IMR-90 (cell line): ENCODE data around the gene BSCL2. TPM values are rescaled to one million over a fixed set of nuclear protein-coding genes. Genes with fewer than 3 reads are reported as not detected.

Source experiments
- ATAC-seq: fragments of 200-7000 bp; cut with Tn5 transposase; 2 replicates; pipeline ENCODE4 v1.9.1; 2020; ENCODE audit warnings: low read depth, mild to moderate bottlenecking, moderate library complexity
- BruUV-seq: library from RNA; stranded (reverse); fragments of 400-500 nt; replicated peaks from 2 replicates; lab custom pipeline; 2021; lab: Mats Ljungman, UMichigan
- CTCF ChIA-PET: fragments of 300-600 bp; formaldehyde crosslinking; extraction: SDS; loops from one replicate; lab custom pipeline; 2021; ENCODE audit warnings: antibody characterized with exemption; lab: Yijun Ruan, JAX
- POLR2A ChIA-PET: fragments of 300-600 bp; sonication (Branson Sonifier 250); formaldehyde crosslinking; loops from one replicate; lab custom pipeline; 2022; ENCODE audit warnings: antibody characterized with exemption; ENCODE audit not compliant: unreplicated experiment; lab: Charles Lee
- DNase-seq: peaks from one replicate; pipeline ENCODE4 v3.0.0; 2013
- H2AFZ ChIP-seq: replicated peaks from 2 replicates; pipeline ENCODE3; 2013; ENCODE audit warnings: low read length, mild to moderate bottlenecking; ENCODE audit not compliant: poor library complexity
- H2AK5ac ChIP-seq: 2 replicates; pipeline ENCODE4 v1.6.1; 2013; ENCODE audit warnings: low read depth, low read length, inconsistent platforms
- H2AK9ac ChIP-seq: replicated peaks from 2 replicates; pipeline ENCODE3; 2013; ENCODE audit warnings: mild to moderate bottlenecking, low read depth, low read length, moderate library complexity; ENCODE audit not compliant: poor library complexity
- H2BK120ac ChIP-seq: 2 replicates; pipeline ENCODE4 v1.6.1; 2013; ENCODE audit warnings: low read depth, low read length, inconsistent platforms
- H2BK15ac ChIP-seq: 3 replicates; pipeline ENCODE4 v1.6.1; 2013; ENCODE audit warnings: low read depth, low read length, inconsistent platforms
- H2BK20ac ChIP-seq: 2 replicates; pipeline ENCODE4 v1.6.1; 2013; ENCODE audit warnings: low read depth, mild to moderate bottlenecking, inconsistent platforms, low read length, moderate library complexity
- H2BK5ac ChIP-seq: 2 replicates; pipeline ENCODE4 v1.6.1; 2013; ENCODE audit warnings: mild to moderate bottlenecking, low read depth, low read length, inconsistent platforms; ENCODE audit not compliant: poor library complexity, severe bottlenecking
- H3K14ac ChIP-seq: replicated peaks from 2 replicates; pipeline ENCODE4 v1.6.1; 2013; ENCODE audit warnings: low read depth, low read length, inconsistent platforms
- H3K18ac ChIP-seq: 2 replicates; pipeline ENCODE4 v1.6.1; 2013; ENCODE audit warnings: low read depth, low read length, control low read depth
- H3K23ac ChIP-seq: 2 replicates; pipeline ENCODE4 v1.6.1; 2013; ENCODE audit warnings: low read depth, low read length, inconsistent platforms
- H3K27ac ChIP-seq: 2 replicates; pipeline ENCODE4 v1.5.1; 2013; ENCODE audit warnings: mild to moderate bottlenecking, control low read depth, low read length; ENCODE audit not compliant: insufficient read depth
- H3K27me3 ChIP-seq: 2 replicates; pipeline ENCODE4 v1.6.1; 2013; ENCODE audit warnings: low read length; ENCODE audit not compliant: control insufficient read depth, insufficient read depth
- H3K36me3 ChIP-seq: 2 replicates; pipeline ENCODE4 v1.6.1; 2013; ENCODE audit warnings: low read length, mixed read lengths; ENCODE audit not compliant: control insufficient read depth, insufficient read depth
- H3K4ac ChIP-seq: 2 replicates; pipeline ENCODE4 v1.6.1; 2013; ENCODE audit warnings: low read depth, low read length, inconsistent platforms
- H3K4me1 ChIP-seq: 2 replicates; pipeline ENCODE4 v1.6.1; 2013; ENCODE audit warnings: low read length, mixed read lengths; ENCODE audit not compliant: control insufficient read depth, insufficient read depth
- H3K4me2 ChIP-seq: 2 replicates; pipeline ENCODE4 v1.6.1; 2013; ENCODE audit warnings: low read depth, mild to moderate bottlenecking, control low read depth, low read length, moderate library complexity
- H3K4me3 ChIP-seq: 2 replicates; pipeline ENCODE4 v1.5.1; 2013; ENCODE audit warnings: low read depth, mild to moderate bottlenecking, control low read depth, low read length, moderate library complexity; ENCODE audit not compliant: insufficient read depth
- H3K56ac ChIP-seq: 2 replicates; pipeline ENCODE4 v1.6.1; 2013; ENCODE audit warnings: low read length, inconsistent platforms; ENCODE audit not compliant: insufficient read depth; ENCODE audit errors: extremely low read depth
- H3K79me1 ChIP-seq, 2 experiments: 2 replicates each; pipeline ENCODE4 v1.6.1; 2013; ENCODE audit warnings: low read length in 2 of 2, inconsistent platforms in 1 of 2, low read depth in 1 of 2
- H3K9ac ChIP-seq: 2 replicates; pipeline ENCODE4 v1.6.1; 2013; ENCODE audit warnings: low read depth, low read length, control low read depth
- H3K9me1 ChIP-seq: 2 replicates; pipeline ENCODE4 v1.6.1; 2013; ENCODE audit warnings: low read length, inconsistent platforms; ENCODE audit not compliant: insufficient read depth
- H3K9me3 ChIP-seq: 2 replicates; pipeline ENCODE4 v1.6.1; 2013; ENCODE audit warnings: low read length; ENCODE audit not compliant: control insufficient read depth, insufficient read depth
- H4K20me1 ChIP-seq: 2 replicates; pipeline ENCODE4 v1.6.1; 2013; ENCODE audit warnings: low read length, inconsistent platforms; ENCODE audit not compliant: insufficient read depth
- H4K5ac ChIP-seq: 2 replicates; pipeline ENCODE4 v1.6.1; 2013; ENCODE audit warnings: mild to moderate bottlenecking, low read depth, low read length, control low read depth
- H4K8ac ChIP-seq, 2 experiments: 2 replicates each; pipeline ENCODE4 v1.6.1; 2013; ENCODE audit warnings: low read depth in 2 of 2, low read length in 2 of 2, control low read depth in 1 of 2, inconsistent platforms in 1 of 2
- H4K91ac ChIP-seq: 2 replicates; pipeline ENCODE4 v1.6.1; 2013; ENCODE audit warnings: low read depth, low read length, inconsistent platforms; ENCODE audit not compliant: insufficient read depth
- CEBPB ChIP-seq: IDR thresholded peaks from 2 replicates; pipeline ENCODE4 v1.6.1; 2012; ENCODE audit warnings: low read depth, low read length, improper control_type of control experiment
- FOS ChIP-seq: fragments of 150-350 bp; IDR thresholded peaks from 2 replicates; pipeline ENCODE4 v1.6.1; 2016; ENCODE audit warnings: low read depth, low read length
- MAFK ChIP-seq: IDR thresholded peaks from 2 replicates; pipeline ENCODE4 v1.6.1; 2012; ENCODE audit warnings: low read depth, low read length, improper control_type of control experiment
- MAZ ChIP-seq: IDR thresholded peaks from 2 replicates; pipeline ENCODE4 v1.6.1; 2012; ENCODE audit warnings: low read depth, mild to moderate bottlenecking, low read length, improper control_type of control experiment, moderate library complexity, borderline replicate concordance
- NFE2L2 ChIP-seq: fragments of 150-350 bp; IDR thresholded peaks from 2 replicates; pipeline ENCODE4 v1.6.1; 2016; ENCODE audit warnings: low read depth, mild to moderate bottlenecking, low read length
- POLR2A ChIP-seq: IDR thresholded peaks from 2 replicates; pipeline ENCODE4 v1.6.1; 2012; ENCODE audit warnings: mild to moderate bottlenecking, low read depth, low read length
- WGBS, 2 experiments: methylation state at CpG; one replicate each; pipeline versions ENCODE4 v1.1.5 to v1.1.7; 2013; ENCODE audit warnings: missing lambda C conversion rate in 2 of 2; ENCODE audit not compliant: insufficient read length in 1 of 2; ENCODE audit errors: extremely low coverage in 2 of 2; 5-methylcytosine and 5-hydroxymethylcytosine counted together
- dilution Hi-C: fragments of 300-500 bp; cut with HindIII; formaldehyde crosslinking; loops from one replicate; pipeline ENCODE4 v1.14.3; 2018; ENCODE audit warnings: low sequenced_read_pairs; ENCODE audit not compliant: unreplicated experiment
- in situ Hi-C: fragments of 300-500 bp; cut with MboI; formaldehyde crosslinking; loops from 3 replicates; pipeline ENCODE4 v1.14.3; 2019; ENCODE audit warnings: low sequenced_read_pairs, inconsistent platforms, mixed read lengths
- intact Hi-C: fragments of 100-400 bp; cut with micrococcal nuclease; formaldehyde crosslinking; loops from 2 replicates; pipeline ENCODE4 v1.10.0; 2022
- polyA plus RNA-seq, 3 experiments: library from polyadenylated mRNA; depleted of rRNA; stranded (reverse); fragments of >200 nt; gene quantifications; 2 replicates each; pipeline ENCODE4 v1.2.3, GENCODE V29; 2012; ENCODE audit warnings: low replicate concordance in 1 of 3
- total RNA-seq: library from RNA; depleted of rRNA; stranded (reverse); fragments of >200 nt; gene quantifications from 2 replicates; pipeline ENCODE4 v1.2.3, GENCODE V29; 2012

The BSCL2 gene
- total and polyA plus RNA-seq, 2 of the 4 experiments (the other 2 are of a cell fraction), result 26.2 to 47.1 TPM

DNA sequence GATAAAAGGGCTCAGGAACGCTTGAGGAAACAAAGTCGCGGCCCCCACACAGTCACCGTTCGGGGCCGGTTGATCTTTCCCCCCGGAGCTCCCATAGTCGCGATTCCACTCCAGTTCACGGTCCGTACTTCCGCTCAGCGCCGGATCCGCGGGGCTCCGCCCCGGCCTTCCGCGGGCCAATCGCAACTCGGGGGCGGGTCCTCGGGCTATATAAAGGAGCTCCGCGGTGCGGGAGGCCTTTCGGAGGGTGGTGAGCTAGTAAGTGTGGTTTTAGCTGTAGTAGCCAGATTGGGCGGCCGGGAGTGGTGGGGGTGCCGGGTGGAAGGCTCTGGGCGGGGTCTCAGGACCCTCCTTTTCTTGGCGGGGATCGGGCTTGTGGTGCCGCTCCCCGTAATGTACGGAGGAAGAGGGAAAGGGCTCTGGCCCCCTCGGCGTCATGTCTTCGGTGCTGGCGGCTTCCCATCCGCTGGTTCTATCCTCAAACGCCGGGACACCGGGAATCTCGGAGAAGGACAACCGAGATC lies 42.1 kb downstream of the BSCL2 start, which contains the start of the genes C11orf98 and CSKMT:
C11orf98 (minus strand) TSS at position 136 of the 524 bp plus-strand sequence; CDS start at position 95, 41 bp downstream.
CSKMT (plus strand) TSS at position 238 of the 524 bp plus-strand sequence. CDS start 568 bp downstream, outside the sequence.
- POLR2A ChIA-PET, result interaction anchor here (0.5 to 1.6 kb wide), 13 partner anchors 11 to 312 kb away, joined by 3 to 24 read pairs (median 4); partner anchors contain the start of genes EEF1G, INTS5, MTA2 and TUT1
- H4K8ac ChIP-seq, result peak within 1 kb of the TSS; percentile 69

More for the DNA sequence above, 42.1 kb downstream of the BSCL2 start, which contains the start of the genes C11orf98 and CSKMT:
- peak within 1 kb of the TSS; percentile 11 for H4K5ac ChIP-seq
- peak within 1 kb of the TSS; percentile 67 for H3K56ac ChIP-seq
- no peaks in the 10 kb centered on the region for H3K27me3 ChIP-seq
- H2AK5ac ChIP-seq, result peak within 1 kb of the TSS; percentile 93
- H2AFZ ChIP-seq, result peak within 1 kb of the TSS; percentile 97
- H2BK120ac ChIP-seq, result peak within 1 kb of the TSS; percentile 3; the same call in 1 of the 2 replicates
- H3K4ac ChIP-seq, result peak within 1 kb of the TSS; percentile 91
- peak within 1 kb of the TSS; percentile 79 for H3K9ac ChIP-seq
- H3K36me3 ChIP-seq, result peaks cover 15% of the 10 kb centered on the region
- H4K20me1 ChIP-seq, result peaks cover 18% of the 10 kb centered on the region
- TF ChIP-seq NFE2L2 (no peak), MAFK (no peak), FOS (no peak), POLR2A (peak; percentile 100), CEBPB (no peak), MAZ (peak; percentile 87; the same call in 1 of the 2 replicates)
- H3K18ac ChIP-seq, result no peak within 1 kb of the TSS
- ATAC-seq (peak; percentile 95), DNase-seq (peak; percentile 91)
- no peak within 1 kb of the TSS for H2BK20ac ChIP-seq
- dilution Hi-C loops, result no loop called here
- H3K23ac ChIP-seq, result peak within 1 kb of the TSS; percentile 89
- no peak within 1 kb of the TSS; the same call in 2 of the 3 replicates for H2BK15ac ChIP-seq
- H3K4me3 ChIP-seq, result peak within 1 kb of the TSS; percentile 73
- H2AK9ac ChIP-seq, result peak within 1 kb of the TSS; percentile 99
- BruUV-seq, result TSS peak; percentile 87
- H3K14ac ChIP-seq, result peak within 1 kb of the TSS; percentile 95
- H2BK5ac ChIP-seq, result peak within 1 kb of the TSS; percentile 64
- H3K4me2 ChIP-seq, result peak within 1 kb of the TSS; percentile 88
- peaks cover 8% of the 10 kb centered on the region for H3K4me1 ChIP-seq
- peak within 1 kb of the TSS; percentile 82 for H4K91ac ChIP-seq
- H3K27ac ChIP-seq, result peak within 1 kb of the TSS; percentile 74
- H3K9me1 ChIP-seq, result peaks cover 9% of the 10 kb centered on the region
- CTCF ChIA-PET, result interaction anchor here (0.6 to 1.4 kb wide), 4 partner anchors 12 to 220 kb away, joined by 3 to 4 read pairs (median 3); partner anchors contain the start of gene INTS5
- whole genome bisulfite sequencing, 2 experiments, result 0% methylated on average over 22 of the region's 47 CpGs; no CpG with 5 or more reads in 1 of the 2 experiments
- in situ Hi-C loops, result no loop called here
- peaks cover 33 to 55% of the 10 kb centered on the region in 2 experiments for H3K79me1 ChIP-seq
- intact Hi-C loops, result no loop called here
- H3K9me3 ChIP-seq, result no peaks in the 10 kb centered on the region
